PC-9 (cell line): Measurements from ENCODE around the gene YWHAG. TPM values are rescaled to one million over a fixed set of nuclear protein-coding genes. Genes with fewer than 3 reads are reported as not detected.
"Not testable (repeated sequence)": the region's sequence is repeated elsewhere in the genome, so short reads cannot be mapped to it uniquely, and the experiment has no call there.

Source experiments
- BruUV-seq: library from RNA; stranded (reverse); fragments of 400-500 nt; replicated peaks from 2 replicates; lab custom pipeline; 2021; lab: Mats Ljungman, UMichigan
- CTCF ChIA-PET: fragments of 300-600 bp; sonication (Branson Sonifier 250); formaldehyde crosslinking; loops from one replicate; lab custom pipeline; 2022; ENCODE audit warnings: antibody characterized with exemption; lab: Charles Lee
- POLR2A ChIA-PET: fragments of 300-600 bp; sonication (Branson Sonifier 250); formaldehyde crosslinking; loops from one replicate; lab custom pipeline; 2022; ENCODE audit warnings: antibody characterized with exemption; ENCODE audit not compliant: unreplicated experiment; lab: Charles Lee
- DNase-seq, 2 experiments: peaks; one replicate each; pipeline versions ENCODE4 v3.0.0 to v3.0.0-alpha.2; 2015 to 2022; ENCODE audit warnings: mixed read lengths in 1 of 2
- H2AFZ ChIP-seq: fragments of 200-600 bp; sonication (generic); 2 replicates; pipeline ENCODE4 v1.8.1; 2017; ENCODE audit warnings: antibody characterized with exemption
- H3F3A ChIP-seq: fragments of 200-600 bp; sonication (generic); 2 replicates; pipeline ENCODE4 v1.8.1; 2017; ENCODE audit warnings: antibody characterized with exemption, mild to moderate bottlenecking, low read depth; ENCODE audit not compliant: insufficient read depth
- H3K27ac ChIP-seq: fragments of 200-600 bp; sonication (generic); 2 replicates; pipeline ENCODE4 v1.6.1; 2016; ENCODE audit warnings: mixed run types
- H3K27me3 ChIP-seq: fragments of 200-600 bp; sonication (generic); 2 replicates; pipeline ENCODE4 v1.6.1; 2016; ENCODE audit warnings: low read depth, mixed run types; ENCODE audit not compliant: insufficient read depth
- H3K36me3 ChIP-seq: fragments of 200-600 bp; sonication (generic); 2 replicates; pipeline ENCODE4 v1.6.1; 2016; ENCODE audit warnings: low read depth, mixed run types
- H3K4me1 ChIP-seq: fragments of 200-600 bp; sonication (generic); replicated peaks from 2 replicates; pipeline ENCODE4 v1.6.1; 2016; ENCODE audit warnings: mixed run types; ENCODE audit not compliant: insufficient read depth
- H3K4me2 ChIP-seq: fragments of 200-600 bp; sonication (generic); 2 replicates; pipeline ENCODE4 v1.6.1; 2017; ENCODE audit warnings: mixed run types
- H3K4me3 ChIP-seq: fragments of 200-600 bp; sonication (generic); 2 replicates; pipeline ENCODE4 v1.6.1; 2016; ENCODE audit warnings: mixed run types
- H3K79me2 ChIP-seq: fragments of 200-600 bp; sonication (generic); 2 replicates; pipeline ENCODE4 v1.6.1; 2017; ENCODE audit warnings: low read depth, mixed run types
- H3K9me2 ChIP-seq: fragments of 200-600 bp; sonication (generic); 2 replicates; pipeline ENCODE4 v1.8.1; 2017; ENCODE audit warnings: mild to moderate bottlenecking; ENCODE audit not compliant: insufficient read depth
- H3K9me3 ChIP-seq: fragments of 200-600 bp; sonication (generic); 2 replicates; pipeline ENCODE4 v1.8.1; 2016; ENCODE audit warnings: low read depth; ENCODE audit not compliant: insufficient read depth
- H4K20me1 ChIP-seq: fragments of 200-600 bp; sonication (generic); 2 replicates; pipeline ENCODE4 v1.8.1; 2017; ENCODE audit not compliant: insufficient read depth
- CTCF ChIP-seq: fragments of 200-600 bp; sonication (generic); conservative IDR thresholded peaks from 2 replicates; pipeline ENCODE4 v1.6.1; 2017; ENCODE audit warnings: mixed run types, antibody characterized with exemption, mild to moderate bottlenecking, moderate library complexity
- EZH2 ChIP-seq: fragments of 200-600 bp; sonication (generic); IDR thresholded peaks from 2 replicates; pipeline ENCODE4 v1.8.0; 2017; ENCODE audit warnings: antibody characterized with exemption, low read depth
- intact Hi-C: fragments of 100-400 bp; cut with micrococcal nuclease; formaldehyde crosslinking; loops from one replicate; pipeline ENCODE4 v1.10.0; 2022; ENCODE audit not compliant: unreplicated experiment
- total RNA-seq: library from RNA; stranded (reverse); gene quantifications from 2 replicates; pipeline ENCODE4 v1.2.3, GENCODE V29; 2021

YWHAG gene
- total RNA-seq, 1 experiment from 2014 or later = 250 TPM

- Histone ChIP-seq H4K20me1 (no peaks in the 10 kb centered on the region), H2AFZ (no peak overlapping the region), H3K79me2 (no peaks in the 10 kb centered on the region), H3K27me3 (no peaks in the 10 kb centered on the region), H3K4me1 (peaks cover 11% of the 10 kb centered on the region), H3K4me2 (no peak overlapping the region), H3K4me3 (no peak overlapping the region), H3K9me3 (no peaks in the 10 kb centered on the region), H3K27ac (no peak overlapping the region), H3K9me2 (no peaks in the 10 kb centered on the region), H3F3A (0 out of 2 replicates have a peak, but pooled peaks cover 5% of the 10 kb centered on the region), H3K36me3 (no peaks in the 10 kb centered on the region)
- TF ChIP-seq EZH2 (no peak), CTCF (no peak)
- no TSS peak for BruUV-seq
- peak in 1 of 2 experiments; percentile 37 for DNase-seq
- intact Hi-C loops = no loop called here
- POLR2A ChIA-PET = no interaction called here
- CTCF ChIA-PET = no interaction called here
Observed at GRCh38 chr7:76395965-76396726, 37.4 kb upstream of the YWHAG start.

DNA sequence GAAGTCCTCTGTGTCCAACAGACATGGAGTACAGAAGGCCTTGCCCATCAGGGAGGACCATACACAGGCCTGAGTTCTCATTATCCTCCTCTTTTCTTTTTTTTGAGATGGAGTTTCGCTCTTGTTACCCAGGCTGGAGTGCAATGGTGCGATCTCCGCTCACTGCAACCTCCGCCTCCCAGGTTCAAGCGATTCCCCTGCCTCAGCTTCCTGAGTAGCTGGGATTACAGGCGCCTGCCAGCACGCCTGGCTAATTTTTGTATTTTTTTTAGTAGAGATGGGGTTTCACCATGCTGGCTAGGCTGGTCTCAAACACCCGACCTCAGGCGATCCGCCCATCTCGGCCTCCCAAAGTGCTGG, 36.8 kb upstream of the YWHAG start:
- H3K4me2 ChIP-seq, H3K27ac ChIP-seq, POLR2A ChIA-PET: not testable (repeated sequence)

DNA sequence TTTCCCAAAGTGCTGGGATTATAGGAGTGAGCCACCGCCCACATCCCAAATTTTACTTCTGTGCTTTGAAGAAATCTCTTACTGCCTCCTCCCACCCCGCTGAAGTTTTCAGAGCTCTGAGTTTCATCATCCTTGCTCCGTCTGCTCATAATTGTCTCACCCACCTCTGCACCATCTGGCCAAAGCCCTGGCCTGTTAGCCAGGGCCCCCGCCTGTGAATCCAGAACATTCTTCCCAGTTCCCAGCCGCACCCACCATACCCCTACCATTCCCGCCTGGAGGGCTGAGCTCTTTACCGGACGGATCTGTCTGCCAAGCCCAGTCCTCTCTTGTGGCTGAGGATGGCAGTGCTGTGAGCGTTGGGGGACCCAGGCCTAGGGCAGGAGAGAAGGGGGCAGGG, 36.2 kb upstream of the YWHAG start:
- no peak for DNase-seq
- Histone ChIP-seq H3K36me3 (no peaks in the 10 kb centered on the region), H3K9me2 (no peaks in the 10 kb centered on the region), H3K79me2 (no peaks in the 10 kb centered on the region), H3F3A (0 out of 2 replicates have a peak, but pooled peaks cover 5% of the 10 kb centered on the region), H3K27ac (no peak overlapping the region), H3K9me3 (no peaks in the 10 kb centered on the region), H3K4me3 (no peak overlapping the region), H3K4me1 (peaks cover 11% of the 10 kb centered on the region), H3K27me3 (no peaks in the 10 kb centered on the region), H3K4me2 (no peak overlapping the region), H4K20me1 (no peaks in the 10 kb centered on the region), H2AFZ (no peak overlapping the region)
- intact Hi-C loops = no loop called here
- CTCF ChIA-PET = no interaction called here
- TF ChIP-seq CTCF (no peak), EZH2 (no peak)
- no TSS peak for BruUV-seq
- POLR2A ChIA-PET = no interaction called here

More for the DNA sequence above, 36.8 kb upstream of the YWHAG start:
- H3F3A ChIP-seq, CTCF ChIA-PET, intact Hi-C loops, H3K79me2 ChIP-seq, H3K9me3 ChIP-seq, BruUV-seq, H3K9me2 ChIP-seq, H2AFZ ChIP-seq, DNase-seq, H3K4me3 ChIP-seq, H3K36me3 ChIP-seq, H3K27me3 ChIP-seq, H4K20me1 ChIP-seq: not testable (repeated sequence)
- H3K4me1 ChIP-seq = peaks cover 11% of the 10 kb centered on the region
